Thyroid gland (tissue), 4 donors: ENCODE data around the gene ST3GAL2.

Experiments used
- POLR2A ChIP-seq, 2 donors: fragments of 450-650 bp; IDR thresholded peaks; one replicate each; pipeline ENCODE4 v1.6.1; 2017; ENCODE audit warnings: antibody characterized with exemption in 2 of 2, mild to moderate bottlenecking in 2 of 2, moderate library complexity in 1 of 2
- TF ChIP-seq, protein P1 (sequence below), 6 experiments: fragments of 200-600 bp in 3 of 6; fragments of 450-650 bp in 3 of 6; sonication (generic) in 3 of 6; IDR thresholded peaks; one replicate each; pipeline ENCODE4 v1.5.1; 2016 to 2019; ENCODE audit warnings: antibody characterized with exemption in 6 of 6, mild to moderate bottlenecking in 2 of 6, inconsistent platforms in 1 of 6, moderate library complexity in 1 of 6

DNA sequence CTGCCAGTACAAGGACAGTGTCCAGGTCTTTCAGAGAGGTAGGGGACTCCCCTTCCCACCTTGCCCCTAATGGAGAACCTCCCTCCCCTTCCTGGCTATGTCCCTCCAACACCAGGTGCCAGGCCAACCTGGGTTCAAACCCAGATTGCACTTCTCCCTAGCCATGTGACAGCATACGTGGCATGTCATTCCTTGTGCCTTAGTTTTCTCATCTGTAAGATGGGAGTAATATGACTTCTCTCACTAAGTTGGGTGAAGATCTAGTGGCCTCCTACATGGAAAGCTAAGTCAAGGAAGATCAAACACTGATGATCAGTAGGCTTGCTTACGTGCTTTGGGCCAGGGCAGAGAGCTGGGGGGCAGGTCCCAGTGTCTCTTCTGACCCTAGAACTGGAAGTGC is 24.3 kb upstream of the ST3GAL2 start:
- TF ChIP-seq POLR2A (IDR thresholded peaks at IDR 0.05): no peak
- TF ChIP-seq, protein P1, sequence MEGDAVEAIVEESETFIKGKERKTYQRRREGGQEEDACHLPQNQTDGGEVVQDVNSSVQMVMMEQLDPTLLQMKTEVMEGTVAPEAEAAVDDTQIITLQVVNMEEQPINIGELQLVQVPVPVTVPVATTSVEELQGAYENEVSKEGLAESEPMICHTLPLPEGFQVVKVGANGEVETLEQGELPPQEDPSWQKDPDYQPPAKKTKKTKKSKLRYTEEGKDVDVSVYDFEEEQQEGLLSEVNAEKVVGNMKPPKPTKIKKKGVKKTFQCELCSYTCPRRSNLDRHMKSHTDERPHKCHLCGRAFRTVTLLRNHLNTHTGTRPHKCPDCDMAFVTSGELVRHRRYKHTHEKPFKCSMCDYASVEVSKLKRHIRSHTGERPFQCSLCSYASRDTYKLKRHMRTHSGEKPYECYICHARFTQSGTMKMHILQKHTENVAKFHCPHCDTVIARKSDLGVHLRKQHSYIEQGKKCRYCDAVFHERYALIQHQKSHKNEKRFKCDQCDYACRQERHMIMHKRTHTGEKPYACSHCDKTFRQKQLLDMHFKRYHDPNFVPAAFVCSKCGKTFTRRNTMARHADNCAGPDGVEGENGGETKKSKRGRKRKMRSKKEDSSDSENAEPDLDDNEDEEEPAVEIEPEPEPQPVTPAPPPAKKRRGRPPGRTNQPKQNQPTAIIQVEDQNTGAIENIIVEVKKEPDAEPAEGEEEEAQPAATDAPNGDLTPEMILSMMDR (IDR thresholded peaks at IDR 0.05): no peak
